Measurements from ENCODE around the gene CD47.

CD47 gene

DNA sequence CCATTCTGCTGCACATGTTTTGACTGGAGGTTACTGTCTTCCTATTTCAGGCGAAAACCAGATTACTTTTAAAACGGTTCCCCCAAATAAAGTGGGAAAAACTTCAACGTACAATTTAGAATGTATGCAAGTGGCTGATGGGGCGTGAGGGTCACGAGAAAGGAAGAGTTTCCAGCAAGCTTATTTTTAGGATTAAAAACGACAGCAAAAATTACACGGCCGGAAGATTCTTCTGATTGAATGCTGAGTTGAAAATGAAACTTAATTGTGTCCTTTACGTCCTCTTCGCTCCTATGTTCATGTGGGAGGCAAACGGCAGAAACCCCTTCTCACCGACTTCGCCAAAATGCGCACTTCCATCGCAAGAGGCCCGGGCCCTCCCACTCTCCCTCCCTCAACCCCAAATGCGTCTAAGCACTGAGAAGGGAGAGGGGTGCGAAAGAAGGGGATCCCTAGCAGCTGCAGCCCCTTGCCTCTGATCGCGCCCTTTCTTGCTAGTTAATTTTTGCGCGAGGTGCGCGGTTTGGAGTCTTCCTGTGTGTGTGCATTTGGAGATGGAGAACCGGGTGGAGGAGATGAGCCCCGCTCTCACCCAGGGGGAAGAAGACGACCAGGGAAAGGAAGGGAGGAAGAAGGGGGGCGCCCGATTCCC, 656 bp downstream of the CD47 start:
- DNase-seq, result peak; percentile 67

GRCh38 chr3:108089579-108089978, 1.3 kb downstream of the CD47 start:
- DNase-seq, result no peak

- DNase-seq, result peak; percentile 93
These were observed 2.1 kb downstream of the CD47 start for GRCh38 chr3:108088697-108089096.

DNA sequence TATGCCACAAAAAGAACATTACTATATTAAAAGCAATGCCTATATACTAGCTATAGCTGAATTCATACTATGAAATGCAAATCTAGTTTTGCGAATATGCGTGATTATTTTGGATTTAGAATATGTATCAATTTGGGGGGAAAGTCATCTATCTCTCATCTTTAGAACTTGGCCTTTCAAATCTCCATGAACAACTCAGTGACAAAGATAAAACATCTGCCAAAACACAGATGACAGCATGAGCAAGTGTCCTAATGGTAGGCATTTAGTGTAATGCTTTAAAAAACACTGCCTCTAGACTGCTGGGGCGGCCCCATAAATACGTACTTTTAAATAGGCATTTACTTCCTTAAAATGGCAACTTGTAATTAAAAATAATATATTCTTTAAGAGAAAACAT, 2.7 kb downstream of the CD47 start:
- no peak for DNase-seq

GRCh38 chr3:108086653-108087052, 4.2 kb downstream of the CD47 start:
- no peak for DNase-seq

- DNase-seq, result no peak
These were observed 5.0 kb downstream of the CD47 start for GRCh38 chr3:108085810-108086350.

DNA sequence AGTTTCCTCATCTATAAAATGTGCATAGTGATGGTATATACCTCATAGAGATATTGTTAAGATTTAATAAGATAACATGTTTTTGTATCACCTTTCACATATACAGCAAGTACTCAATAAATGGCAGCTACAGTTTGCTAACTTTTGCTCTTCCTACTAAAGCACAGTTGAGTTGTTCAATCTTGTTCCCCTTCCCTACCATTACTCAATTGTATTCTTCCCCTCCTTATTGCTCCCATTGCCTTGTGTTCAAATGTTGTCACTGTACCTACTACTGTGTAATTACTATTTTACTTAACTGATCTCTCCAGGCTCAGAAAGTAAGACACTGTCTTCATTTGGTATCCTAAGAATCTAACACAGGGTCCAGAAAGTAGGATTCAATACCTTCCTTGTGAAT, 5.5 kb downstream of the CD47 start:
- no peak for DNase-seq

DNA sequence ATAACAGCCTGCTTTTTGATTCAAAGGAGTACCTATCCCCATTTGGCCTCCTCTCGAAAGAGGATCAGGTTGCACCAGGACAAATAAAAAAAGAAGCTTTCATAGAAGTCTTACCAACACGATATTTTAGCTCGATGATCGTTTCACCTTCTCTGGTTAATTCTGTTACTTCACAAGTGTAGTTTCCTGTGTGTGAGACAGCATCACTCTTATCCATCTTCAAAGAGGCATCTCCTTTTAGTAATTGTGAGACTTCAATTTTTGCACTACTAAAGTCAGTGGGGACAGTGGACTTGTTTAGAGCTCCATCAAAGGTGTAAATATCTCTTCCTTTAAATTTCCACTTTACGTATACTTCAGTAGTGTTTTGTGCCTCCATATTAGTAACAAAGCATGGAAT, 11.0 kb downstream of the CD47 start:
- no peak for DNase-seq

DNA sequence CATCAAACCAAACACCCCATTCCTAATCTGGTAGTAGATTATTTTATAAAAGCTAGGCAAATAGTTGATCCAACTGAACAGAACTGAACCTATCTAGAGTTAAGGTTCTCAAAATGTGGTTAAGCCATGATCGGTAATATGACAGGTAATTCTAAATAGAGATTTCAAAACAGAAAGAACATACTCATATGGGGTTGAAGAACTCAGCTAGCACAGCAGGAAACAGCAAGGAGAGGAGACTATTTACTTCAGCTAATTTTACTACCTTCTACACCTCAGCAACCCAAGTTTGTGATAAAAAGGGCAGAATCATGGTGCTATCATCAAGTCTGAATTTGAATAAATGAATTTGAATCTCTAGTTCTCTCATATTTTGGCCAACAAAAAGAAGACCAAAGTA, 11.8 kb downstream of the CD47 start:
- DNase-seq, result no peak

DNA sequence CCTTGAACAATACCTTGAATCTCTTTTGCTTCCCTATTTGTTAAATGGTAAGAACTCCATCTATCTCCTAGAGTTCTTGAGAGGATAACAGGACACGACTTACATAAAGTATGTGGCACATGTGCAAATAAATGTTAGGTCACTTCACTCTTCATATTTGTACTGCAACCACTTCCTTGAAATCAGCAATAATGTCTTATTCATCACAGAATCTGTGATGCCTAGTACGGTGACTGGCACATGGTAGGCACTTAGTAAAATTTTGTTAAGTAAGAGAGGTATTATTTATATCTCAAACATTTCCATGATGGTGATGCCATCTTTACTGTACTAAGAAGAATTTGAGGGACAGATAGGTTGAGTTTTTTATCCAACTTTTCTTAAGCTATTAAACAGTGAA, 14.3 kb downstream of the CD47 start:
- no peak for DNase-seq

GRCh38 chr3:108073764-108074431, 16.9 kb downstream of the CD47 start:
- DNase-seq, result no peak

DNA sequence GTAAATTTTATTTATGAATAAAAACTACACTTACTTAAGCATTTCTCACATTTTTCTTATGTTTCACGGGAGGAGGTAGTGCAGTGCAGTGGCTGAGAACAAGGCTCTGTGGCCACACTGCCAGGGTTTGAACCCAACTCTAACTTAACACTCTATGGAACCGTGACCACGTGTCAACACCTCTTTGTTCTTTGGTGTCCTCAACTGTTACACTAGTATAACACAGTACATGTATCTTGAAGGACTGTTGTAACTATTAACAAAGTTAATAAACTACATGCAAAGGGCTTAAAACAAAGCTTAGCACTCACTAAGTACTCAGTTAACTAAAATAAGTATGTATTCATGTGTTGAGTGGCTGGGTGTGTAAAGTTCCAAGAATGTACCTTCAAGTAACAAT, 19.5 kb downstream of the CD47 start:
- no peak for DNase-seq

DNA sequence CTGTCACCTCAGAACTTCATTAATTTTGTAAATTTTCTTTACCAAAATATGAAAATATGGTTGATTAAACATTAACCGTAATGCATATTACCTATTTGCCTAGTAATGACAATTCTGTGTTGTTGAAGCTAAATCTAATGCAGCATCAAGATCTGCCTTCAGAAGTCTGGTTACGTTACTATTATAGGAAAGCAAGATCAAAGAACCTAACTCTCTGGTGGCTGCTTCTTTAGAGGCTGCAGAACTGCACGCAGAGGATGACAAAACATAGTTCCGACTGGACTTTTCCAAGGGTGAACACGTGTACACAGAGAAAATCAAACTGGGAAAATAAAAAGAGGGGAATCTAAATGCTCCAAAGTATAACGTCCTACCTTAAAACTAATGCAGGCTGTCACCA, 20.5 kb downstream of the CD47 start:
- no peak for DNase-seq

GRCh38 chr3:108067768-108068167, 23.1 kb downstream of the CD47 start:
- no peak for DNase-seq

GRCh38 chr3:108065096-108065495, 25.7 kb downstream of the CD47 start:
- DNase-seq, result no peak

GRCh38 chr3:108064293-108064887, 26.4 kb downstream of the CD47 start:
- no peak for DNase-seq

DNA sequence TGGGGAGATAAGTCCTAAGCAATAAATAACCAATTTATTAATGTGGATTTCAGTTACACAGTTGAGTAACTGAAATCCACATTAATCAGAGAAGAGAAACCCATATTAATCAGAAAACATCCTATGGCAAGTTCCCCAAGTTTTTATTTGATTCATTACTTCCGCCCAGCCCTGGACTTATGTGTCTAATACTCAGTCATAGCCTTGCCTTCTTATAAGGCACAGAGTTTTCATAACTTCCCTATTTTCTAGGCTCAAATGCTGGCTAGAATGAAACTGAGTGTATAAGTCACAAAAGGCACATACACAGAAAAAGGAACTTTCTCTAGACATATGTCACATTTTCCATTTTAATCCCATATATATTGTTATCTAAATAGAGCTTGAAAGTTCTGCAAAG, 28.8 kb downstream of the CD47 start:
- DNase-seq, result peak; percentile 16

- DNase-seq, result no peak
These were observed 30.5 kb downstream of the CD47 start for GRCh38 chr3:108060331-108060730.

DNA sequence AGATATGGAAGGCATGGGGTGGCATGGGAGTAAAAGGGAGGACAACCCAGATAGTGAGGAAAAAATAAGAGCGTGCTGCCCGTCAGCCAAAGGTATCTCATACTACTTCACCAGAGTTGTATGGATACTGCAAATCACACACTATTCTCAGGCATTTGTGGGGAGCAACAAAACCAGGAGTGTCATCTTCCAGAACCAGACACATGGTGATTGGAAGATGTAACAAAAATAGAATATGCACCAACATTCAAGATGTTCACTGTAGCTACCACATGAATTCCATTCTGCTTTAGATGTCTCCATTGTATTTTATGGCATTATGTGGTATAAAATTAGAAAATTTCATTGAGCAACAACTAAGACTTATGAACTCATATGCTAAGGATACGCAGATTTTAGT, 34.9 kb downstream of the CD47 start:
- DNase-seq, result no peak

DNA sequence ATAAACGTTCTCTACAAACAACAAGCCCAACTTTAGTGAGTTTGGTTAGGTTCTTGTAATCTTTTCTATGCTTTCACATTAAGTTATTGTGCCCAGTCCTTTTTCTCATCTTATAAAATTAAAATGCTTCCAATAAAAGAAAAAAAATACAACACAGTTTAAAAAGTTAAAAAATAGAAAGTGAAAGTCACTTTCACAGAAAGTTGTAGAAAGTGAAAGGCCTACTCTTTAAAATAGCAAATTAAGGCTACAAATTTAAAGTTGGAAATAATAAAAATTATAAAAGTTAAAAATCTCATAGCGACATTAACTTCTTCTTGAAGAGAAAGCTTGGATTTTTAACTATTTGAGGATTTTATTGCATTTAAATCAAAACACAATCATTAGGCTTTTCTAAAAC, 35.9 kb downstream of the CD47 start:
- DNase-seq, result no peak

GRCh38 chr3:108053483-108053882, 37.3 kb downstream of the CD47 start:
- DNase-seq, result no peak

- DNase-seq, result no peak
These were observed 37.8 kb downstream of the CD47 start for GRCh38 chr3:108053067-108053466.

- no peak for DNase-seq
These were observed 39.8 kb downstream of the CD47 start for GRCh38 chr3:108051005-108051404.

GRCh38 chr3:108047987-108048386, 42.8 kb downstream of the CD47 start:
- DNase-seq, result no peak
